Suppressor macrophage treated with lipopolysaccharide for 1 hour (primary cell): ENCODE measurements around the gene VWA1.
"Not testable (repeated sequence)": the region's sequence is repeated elsewhere in the genome, so short reads cannot be mapped to it uniquely, and the experiment has no call there.

Source experiments
- DNase-seq, 3 donors: peaks; one replicate each; pipeline ENCODE4 v3.0.0-alpha.2; 2020 to 2022

Gene VWA1, protein sequence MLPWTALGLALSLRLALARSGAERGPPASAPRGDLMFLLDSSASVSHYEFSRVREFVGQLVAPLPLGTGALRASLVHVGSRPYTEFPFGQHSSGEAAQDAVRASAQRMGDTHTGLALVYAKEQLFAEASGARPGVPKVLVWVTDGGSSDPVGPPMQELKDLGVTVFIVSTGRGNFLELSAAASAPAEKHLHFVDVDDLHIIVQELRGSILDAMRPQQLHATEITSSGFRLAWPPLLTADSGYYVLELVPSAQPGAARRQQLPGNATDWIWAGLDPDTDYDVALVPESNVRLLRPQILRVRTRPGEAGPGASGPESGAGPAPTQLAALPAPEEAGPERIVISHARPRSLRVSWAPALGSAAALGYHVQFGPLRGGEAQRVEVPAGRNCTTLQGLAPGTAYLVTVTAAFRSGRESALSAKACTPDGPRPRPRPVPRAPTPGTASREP

DNA sequence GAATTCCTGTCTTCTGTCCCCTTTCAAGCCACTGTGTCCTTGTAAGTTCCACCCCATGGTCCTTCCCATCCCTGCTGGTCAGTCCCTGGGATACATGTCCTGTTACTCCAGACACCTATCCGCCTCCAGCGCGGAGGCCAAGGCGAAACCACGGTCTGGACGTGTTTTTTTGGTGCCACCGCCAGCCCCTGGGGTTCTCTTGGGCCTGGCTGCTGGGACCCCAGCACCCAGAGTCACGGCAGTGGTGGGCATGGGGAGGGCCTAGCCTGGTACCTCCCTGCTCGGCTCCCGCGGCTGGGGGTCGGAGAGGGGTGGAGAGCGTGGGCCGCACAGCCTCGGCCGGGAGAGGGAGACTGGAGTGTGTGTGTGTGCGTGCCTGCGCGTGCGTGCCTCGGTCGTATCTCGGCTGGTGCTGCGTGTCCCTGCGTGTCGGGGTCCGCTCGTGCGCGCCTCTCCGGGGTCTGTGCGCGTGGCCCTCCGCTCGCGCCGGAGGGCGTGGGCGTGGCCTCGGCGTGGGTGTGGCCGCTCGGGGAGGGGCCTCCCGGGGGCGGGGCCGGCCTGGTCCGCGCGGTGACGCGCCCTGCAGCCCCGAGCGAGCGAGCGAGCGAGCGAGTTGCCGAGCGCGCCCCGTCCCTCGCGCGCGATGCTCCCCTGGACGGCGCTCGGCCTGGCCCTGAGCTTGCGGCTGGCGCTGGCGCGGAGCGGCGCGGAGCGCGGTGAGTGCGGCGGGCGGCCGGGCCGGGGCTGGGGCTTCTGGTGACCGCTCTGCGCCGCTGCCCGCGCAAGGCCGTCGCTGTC, at the start of gene VWA1:
TSS of gene VWA1 (plus strand) at position 585 of the 798 bp plus-strand sequence. CDS start at position 644, 59 bp downstream.
- peak; percentile 63 to 91 (median 74) for DNase-seq

DNA sequence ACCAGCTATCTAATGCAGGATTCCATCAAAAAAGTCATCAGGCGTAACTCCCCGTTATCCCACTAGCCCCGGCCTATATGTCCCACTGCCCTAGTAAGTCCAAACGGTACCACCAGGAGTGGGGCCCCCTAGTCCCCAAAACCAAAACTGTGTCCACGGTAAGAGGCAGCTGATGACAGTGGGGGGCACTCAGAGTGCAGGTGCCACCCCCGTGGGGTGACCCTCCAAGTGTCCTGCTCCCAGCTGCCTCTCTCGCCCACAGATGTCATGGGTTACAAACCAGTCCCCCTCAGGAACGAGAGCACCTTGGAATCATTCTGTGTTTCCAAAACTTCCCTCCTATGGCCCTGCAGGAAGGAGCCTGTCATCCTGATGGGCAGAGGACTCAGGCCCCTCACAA, 49.6 kb upstream of the VWA1 start:
- no peak for DNase-seq

DNA sequence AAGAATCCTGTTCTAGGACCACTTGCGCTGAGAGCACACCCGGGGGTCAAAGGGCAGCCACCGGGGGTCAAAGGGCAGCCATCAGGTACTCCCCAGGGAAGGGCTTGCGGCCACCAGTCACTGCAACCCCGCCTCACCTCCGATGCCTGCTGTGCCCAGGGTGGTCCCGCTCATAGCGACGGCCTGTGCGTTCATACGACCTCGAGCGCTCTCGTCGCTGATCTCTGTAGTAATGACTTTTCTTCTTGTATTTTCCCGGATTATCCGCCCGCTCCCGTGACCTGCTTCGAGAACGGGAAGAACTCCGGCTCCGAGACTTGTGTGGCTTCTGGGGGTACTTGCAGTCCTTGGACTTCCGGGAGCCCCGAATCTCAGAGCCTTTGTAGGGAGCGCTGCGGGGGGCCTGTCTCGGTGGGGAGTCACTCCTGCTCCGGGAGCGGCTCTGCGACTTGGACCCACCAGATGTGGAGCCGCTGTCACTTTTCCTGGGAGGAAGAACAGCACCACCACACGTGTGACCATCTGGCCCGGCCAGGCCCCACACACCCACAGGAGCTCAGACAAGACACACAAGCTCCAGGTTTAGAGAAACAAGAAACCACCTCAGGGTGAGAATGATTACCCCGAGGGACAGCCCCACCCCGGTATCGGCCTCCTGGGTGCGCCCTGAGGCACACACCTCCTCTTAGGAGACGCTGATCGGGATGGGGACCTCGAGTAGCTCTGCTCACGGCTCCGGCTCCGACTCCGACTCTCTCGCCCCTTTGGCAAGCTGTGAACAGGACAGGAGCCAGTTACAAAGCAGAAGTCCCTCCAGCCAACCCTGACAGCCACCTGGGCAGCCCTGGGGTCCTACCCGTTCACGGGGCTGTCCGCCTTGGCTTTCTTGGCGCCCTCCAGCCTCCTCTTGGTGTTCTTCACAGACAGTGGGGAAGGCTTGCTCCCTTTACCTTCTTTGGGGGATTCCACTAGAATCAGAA, 48.1 kb upstream of the VWA1 start:
- no peak for DNase-seq

DNA sequence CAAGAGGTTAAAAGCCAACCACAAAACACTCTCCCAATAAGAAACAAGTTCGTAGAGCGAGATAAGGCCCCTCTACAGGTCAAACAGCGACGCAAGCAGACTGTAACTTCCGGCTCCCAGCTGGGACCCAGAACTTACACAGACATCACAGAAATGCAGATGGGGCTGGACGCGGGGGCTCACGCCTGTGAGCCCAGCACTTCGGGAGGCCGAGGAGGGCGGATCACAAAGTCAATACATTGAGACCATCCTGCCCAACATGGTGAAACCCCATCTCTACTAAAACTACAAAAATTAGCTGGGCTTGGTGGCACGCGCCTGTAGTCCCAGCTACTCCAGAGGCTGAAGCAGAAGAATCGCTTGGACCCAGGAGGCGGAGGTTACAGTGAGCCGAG, 47.4 kb upstream of the VWA1 start:
- no peak for DNase-seq

DNA sequence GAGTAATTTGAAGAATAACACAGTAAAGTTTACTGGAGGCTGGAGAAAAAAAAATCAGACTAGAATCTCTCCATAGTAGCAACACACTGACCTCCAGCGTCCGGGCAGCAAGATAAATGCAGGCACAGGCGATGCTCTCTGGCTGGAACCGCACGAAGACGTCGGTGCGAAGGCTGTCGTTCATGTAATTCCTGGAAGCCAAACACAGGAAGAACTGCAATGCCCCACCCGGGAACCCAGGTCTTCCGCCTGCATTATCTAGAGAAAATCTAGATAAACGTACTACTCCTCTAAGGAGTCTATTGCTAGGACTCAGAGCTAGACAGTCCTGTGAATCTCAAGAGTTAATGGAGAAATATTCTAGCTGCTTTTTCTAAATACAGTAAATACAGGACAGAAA, 44.8 kb upstream of the VWA1 start:
- DNase-seq, result no peak

DNA sequence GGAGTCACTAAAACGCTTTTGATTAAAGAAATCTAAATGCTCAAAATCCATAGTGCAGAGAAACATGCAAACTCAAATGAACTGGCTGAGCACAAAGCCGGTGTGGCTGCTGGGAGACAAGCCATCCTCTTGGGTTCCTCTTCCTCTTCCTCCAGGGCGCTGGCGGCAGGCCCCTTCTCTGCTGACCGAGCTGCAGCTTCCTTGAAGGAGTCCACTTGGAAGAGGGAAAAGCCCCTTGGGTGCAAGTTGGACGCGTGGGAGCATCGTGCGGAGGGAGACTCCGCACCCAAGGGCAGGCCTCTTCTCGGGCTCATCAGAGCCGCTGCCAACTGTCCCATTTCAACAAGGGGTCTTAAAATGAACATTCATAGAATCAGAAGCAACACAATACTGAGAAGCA, 44.3 kb upstream of the VWA1 start:
- no peak for DNase-seq

DNA sequence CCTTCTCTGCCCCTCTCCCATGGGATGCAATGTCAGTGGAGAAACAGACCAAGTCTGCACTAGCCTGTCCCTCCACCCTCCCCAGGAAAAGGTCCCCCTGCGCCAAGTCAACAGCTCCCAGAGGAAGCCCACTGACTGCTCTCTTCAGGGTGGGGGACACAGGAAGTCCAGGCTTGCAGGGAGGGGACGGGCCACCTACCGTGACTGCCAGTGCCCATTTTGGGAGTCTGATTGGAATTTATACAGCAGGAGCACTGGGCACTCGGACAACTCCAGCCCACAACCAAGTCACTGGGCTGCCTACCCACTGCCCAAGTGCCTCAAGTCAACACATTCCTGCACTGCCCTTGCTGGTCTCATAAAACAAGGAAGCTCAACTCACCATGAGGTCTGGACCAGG, 42.5 kb upstream of the VWA1 start:
- DNase-seq, result no peak

DNA sequence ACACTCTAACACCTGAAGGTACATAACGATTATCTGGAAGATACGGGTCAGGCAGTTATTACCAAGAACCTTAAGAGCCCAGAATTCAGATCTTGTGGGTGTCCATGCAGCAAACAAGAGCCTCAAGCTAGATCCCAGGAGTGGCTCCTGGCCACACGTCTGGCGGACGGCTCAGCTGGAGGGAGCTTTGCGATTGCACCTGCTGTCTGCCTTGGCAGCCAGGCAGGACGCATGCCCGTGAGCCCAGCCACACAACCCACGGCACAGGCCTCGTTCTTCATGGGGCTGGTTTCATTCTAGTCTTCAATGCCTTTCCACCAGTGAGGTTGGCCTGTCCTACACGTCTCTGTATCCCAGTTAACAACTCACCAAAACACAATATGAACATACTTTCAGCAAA, 42.1 kb upstream of the VWA1 start:
- DNase-seq, result no peak

DNA sequence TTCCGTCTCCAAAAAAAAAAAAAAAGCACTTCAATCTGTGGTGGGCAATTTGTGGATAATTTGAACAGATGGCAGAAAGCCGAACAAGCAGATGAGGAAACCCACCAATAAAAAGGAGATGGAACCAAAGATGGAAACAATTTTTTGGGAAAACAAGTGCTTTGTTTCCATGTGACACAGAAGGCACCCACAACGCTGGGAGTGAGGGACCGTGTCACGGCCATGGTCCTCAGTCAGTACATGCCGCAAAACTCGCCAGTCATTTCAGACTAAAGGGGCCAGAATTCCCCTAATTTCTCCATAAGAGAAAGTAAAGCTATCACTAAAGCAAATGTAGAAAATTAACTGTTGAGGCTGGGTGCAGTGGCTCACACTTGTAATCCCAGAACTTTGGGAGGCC, 41.4 kb upstream of the VWA1 start:
- DNase-seq, result no peak

DNA sequence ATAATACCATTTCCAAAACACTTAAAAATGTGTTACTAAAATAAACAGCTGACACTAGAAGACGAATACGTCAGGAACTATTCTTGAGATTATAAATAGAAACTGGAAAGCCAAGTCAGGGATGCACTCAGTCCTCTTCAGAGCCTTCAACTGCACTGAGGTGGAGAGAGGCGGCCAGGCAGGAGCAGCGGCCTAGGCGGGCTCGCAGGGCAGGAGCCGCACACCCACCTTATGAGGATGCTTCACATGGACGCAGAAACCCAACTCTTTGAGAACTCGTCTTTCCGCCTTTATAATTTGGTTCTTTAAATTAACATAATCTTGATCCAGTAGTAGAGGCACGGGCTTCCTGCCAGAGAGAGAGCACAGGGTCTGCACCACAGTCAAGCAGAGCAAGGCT, 40.3 kb upstream of the VWA1 start:
- DNase-seq, result no peak

DNA sequence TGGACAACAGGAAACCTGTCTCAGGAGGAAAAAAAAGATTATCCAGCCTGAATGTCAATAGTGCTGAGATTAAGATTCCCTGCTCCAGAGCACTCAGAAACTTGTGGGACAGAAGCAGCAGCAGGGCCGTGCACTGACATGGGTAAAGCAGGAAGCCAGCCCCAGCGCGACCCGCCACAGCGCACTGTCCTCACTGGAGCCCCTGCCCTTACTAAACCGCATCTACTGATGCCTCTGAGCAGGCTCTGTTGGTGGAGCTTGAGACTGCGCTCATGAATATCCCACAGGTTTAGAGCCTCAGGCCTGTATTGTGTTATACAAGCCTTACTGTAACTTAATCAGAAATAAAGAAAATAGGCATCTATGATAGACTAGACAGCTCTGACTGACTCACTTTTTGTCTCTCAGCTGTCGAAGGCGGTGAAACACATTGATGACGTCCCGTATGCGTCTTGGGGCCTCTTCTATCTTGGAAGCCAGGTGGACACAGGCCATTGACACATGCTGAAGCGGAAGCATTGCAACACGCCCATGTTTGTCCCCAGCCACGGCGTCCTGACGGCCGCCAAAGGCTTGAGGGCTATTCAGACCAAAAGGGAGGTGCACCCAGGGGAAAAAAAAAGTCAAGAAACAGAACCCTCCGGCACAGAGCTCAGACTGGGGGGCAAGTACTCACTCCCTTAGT, 37.5 kb upstream of the VWA1 start:
- peak in 1 of 3 donors; percentile 21 for DNase-seq

DNA sequence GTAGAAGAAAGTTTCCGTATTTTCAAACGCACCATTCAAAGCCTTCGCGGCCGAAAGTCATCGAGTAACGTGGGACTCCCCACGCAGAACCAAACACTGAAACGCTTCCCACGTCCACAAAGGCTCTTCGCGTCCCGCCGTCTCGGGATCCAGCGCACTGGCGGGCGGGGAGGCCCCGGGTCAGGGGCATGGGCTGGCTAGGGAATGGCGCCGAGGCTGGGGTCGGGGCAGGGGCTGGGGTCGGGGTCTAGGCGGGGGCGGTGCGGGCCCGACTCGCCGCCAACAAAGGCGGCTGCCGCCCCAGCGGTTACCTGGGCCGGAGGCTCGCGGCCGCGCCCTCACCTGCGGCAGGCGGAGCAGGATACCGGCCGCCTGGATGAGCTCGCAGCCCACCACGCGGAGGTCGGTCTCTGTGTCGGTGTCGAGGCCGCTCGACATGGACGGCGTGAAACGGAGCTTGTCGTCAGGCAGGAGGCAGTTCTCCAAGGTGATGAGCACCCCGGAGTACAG, 36.8 kb upstream of the VWA1 start:
- DNase-seq, result peak; percentile 49 to 62 (median 52)

DNA sequence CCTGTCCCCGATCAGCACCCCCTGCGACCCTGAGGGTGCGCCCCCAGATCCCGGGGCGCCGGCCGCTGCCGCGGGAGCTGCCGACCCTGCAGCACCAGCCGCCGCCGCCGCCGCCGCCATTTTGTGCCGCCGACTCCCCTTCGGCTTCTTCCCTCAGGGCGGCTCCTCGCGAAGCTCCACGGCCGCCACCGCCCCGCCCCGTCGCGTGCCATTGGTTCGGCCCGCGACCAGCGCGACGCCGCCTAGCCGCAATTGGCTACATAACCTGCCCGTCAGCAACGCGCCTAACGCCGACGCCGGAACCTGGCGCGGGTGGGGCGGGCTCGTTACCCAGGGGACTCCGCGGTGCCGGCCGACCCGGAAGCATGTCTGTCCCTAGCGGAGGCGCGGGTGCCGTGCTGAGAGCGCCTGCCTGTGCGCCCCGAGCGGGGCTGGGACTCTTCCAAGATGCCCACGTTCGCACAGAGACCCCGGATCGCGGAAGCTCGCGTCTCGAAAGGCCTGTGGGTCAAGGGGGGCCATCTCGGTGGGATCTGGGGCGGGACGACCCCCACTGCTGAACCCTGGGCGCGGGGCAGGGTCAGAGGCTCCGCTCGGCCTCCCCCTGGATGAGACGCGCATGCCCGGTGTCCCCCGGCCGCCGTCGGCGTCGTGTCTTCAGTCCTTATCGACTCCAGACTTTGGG, 36.2 kb upstream of the VWA1 start, which contains the start of gene CCNL2:
TSS of gene CCNL2 (minus strand) at position 149 of the 685 bp plus-strand sequence. CDS start at position 120, 29 bp downstream.
- DNase-seq, result peak; percentile 100

DNA sequence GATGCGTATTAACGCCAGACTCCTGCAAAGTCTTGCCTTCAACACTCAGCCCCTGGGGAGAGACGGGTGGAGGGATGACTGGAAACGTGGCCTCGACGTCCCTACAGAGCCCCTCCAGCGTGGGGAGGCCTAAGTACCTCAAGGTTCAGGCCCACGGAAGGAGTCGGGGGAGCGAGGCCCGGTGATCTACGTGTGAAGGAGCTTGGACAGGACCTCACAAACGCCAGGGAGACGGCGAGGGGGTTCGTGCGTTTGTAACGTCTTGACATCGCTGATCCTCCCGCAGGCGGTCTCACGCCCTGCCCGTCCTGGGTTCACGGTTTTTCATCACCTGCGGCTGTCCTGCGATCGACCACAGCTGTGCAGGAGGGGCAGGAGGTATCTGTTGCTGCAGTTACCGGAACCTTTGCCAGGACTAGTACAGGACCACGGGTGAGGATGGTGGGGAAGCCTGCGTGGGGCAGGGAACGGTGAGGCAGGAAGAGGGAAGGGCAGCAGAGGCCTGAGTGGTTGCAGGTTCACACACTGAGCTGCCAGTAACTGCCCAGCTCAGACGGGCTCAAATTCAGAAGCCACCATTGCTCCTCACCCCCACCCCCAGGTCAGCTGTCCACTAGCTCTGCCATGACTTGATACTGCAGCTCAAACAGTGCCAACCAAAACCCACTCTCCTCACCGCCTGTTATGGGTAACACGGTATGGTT, 35.5 kb upstream of the VWA1 start:
- peak in 1 of 3 donors; percentile 20 for DNase-seq

DNA sequence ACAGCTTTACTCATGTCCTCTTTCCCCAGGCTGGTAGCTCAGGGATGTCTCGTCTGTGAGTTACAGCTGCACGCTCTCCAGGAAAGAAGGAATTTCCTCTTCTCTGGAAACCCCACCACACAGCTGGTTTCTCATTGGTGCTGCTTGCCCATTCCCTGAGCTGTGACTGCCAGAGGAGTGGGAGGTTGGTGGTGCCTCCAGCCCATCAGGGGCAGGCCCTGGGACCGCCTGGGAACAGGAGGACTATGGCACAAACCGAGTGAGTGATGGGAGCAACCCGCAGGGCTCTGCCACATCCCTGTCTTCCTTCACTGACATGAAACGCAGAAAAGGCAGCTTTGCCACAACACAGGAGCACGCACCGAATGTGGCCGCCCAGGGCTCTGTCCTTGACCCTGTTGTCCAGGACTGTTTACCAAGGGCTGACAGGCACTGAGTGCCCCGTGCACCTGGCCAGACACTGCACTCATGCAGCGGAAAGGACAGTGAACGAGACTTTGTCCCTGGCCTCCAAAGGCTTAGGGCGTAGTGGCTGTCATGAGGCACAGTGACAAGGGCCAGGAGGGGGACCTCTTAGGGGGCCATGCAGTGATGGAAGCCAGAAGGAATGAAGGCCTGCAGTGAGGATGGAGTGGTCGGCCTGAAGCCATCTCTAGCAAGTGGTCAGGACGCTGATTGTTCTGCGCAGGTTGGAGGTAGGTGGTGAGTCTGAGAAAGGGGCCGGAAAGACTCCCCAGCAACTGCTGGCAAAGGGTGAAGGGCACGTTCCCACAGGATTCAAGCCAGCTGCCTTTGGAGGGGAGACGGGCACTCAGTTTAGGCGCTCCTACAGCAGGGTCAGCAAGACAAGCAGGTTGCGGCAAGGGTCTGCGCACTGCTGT, 34.7 kb upstream of the VWA1 start:
- DNase-seq, result peak; percentile 35 to 45 (median 42)

DNA sequence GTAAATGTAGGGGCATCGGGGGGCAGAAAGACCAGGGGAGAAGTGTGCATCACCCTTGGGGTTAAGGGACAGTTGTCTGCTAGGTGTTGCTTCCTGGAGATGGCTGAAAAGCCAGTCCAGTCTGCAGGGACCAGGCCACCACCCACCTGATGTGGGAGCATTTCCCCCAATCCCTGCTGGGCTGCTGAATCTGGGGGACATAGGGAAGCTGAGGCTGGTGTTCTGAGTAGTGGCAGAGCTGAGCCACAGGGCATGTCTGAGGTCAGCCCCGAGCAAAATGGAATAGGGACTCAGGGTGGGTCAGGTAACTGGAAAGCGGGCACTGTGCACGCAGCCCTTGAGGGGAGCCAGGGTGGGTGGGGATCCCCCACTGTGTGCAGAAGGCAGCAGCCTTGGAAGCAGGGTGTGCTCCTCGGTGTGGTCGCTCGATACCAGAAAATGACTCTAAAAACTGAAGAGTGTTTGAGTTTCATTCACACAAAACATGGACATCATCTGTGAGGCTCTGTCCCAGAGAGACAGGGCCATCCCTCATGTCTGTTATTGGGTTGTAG, 34.0 kb upstream of the VWA1 start:
- no peak for DNase-seq

DNA sequence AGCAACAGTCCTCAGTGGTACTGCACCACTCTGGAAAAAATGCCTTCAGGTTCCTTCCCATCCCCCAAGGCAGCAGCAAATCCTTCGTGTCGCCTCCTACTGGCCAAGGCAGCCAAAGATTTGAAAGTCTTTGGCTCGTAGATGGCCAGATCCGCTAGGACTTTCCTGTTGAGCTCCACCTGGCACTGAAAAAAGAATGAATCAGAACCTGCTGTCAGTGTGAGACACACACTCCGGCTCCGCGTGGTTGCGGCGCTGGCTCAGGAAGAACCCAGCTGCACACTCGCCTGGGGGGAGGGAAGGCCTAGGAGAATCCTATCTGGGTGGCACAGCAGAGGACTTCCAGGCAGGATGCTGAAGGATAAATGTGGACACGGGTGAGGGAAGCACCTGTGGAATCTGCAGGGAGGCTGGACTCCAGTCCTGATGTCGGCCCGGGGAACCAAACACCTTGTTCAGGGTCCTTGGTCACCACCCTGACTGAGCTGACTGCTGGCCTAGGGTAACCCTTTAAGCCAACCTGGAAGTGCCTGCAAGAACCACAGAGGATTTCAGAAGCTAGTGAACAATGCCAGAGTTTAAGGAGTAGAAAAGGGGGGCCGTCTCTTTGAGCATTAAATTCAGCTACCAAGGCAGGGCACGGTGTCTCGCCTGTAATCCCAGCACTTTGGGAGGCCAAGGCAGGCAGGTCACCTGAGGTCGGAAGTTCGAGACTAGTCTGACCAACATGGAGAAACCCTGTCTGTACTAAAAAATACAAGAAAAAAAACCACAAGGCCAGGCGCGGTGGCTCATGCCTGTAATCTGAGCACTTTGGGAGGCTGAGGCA, 33.2 kb upstream of the VWA1 start:
- DNase-seq, result peak; percentile 46 to 62 (median 53)

DNA sequence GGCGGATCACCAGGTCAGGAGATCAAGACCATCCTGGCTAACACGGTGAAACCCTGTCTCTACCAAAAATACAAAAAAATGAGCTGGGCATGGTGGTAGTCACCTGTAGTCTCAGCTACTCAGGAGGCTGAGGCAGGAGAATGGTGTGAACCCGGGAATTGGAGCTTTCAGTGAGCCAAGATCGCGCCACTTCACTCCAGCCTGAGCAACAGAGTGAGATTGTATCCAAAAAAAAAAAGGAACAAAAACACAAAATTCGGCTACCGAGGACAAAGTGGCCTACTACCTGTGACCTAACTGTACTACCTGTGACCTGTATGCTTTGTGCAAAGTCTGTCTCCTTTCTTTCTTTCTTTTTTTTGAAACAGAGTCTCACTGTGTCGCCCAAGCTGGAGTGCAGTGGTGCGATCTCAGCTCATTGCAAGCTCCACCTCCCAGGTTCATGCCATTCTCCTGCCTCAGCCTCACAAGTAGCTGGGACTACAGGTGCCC, 32.5 kb upstream of the VWA1 start:
- not testable (repeated sequence) for DNase-seq
